WTC11 (cell line): Measurements from ENCODE around the gene SUPT3H. TPM values are rescaled to one million over a fixed set of nuclear protein-coding genes. Genes with fewer than 3 reads are reported as not detected.

Experiments
- ATAC-seq: fragments of 200-7000 bp; cut with Tn5 transposase; 2 replicates; pipeline ENCODE4 v1.10.0; 2021; ENCODE audit warnings: mild to moderate bottlenecking, moderate library complexity
- CTCF ChIA-PET: fragments of 300-600 bp; sonication (Branson Sonifier 250); formaldehyde crosslinking; loops from one replicate; lab custom pipeline; 2021; ENCODE audit warnings: antibody characterized with exemption; lab: Charles Lee
- POLR2A ChIA-PET: fragments of 350-600 bp; sonication (Branson Sonifier 250); formaldehyde crosslinking; loops from one replicate; lab custom pipeline; 2021; ENCODE audit warnings: antibody characterized with exemption; lab: Charles Lee
- DNase-seq: peaks from one replicate; pipeline ENCODE4 v3.0.0; 2021; ENCODE audit warnings: low spot score
- H3K27ac Mint-ChIP-seq: 2 replicates; pipeline ENCODE4 v1.8.0; 2021; ENCODE audit warnings: mixed read lengths
- H3K27me3 Mint-ChIP-seq: 2 replicates; pipeline ENCODE4 v1.8.0; 2021; ENCODE audit warnings: low read depth, mild to moderate bottlenecking, moderate library complexity, mixed read lengths
- H3K36me3 Mint-ChIP-seq: 2 replicates; pipeline ENCODE4 v1.8.0; 2021; ENCODE audit warnings: mixed read lengths
- H3K4me1 Mint-ChIP-seq: 2 replicates; pipeline ENCODE4 v1.8.0; 2022; ENCODE audit warnings: mixed read lengths
- H3K4me3 Mint-ChIP-seq: 2 replicates; pipeline ENCODE4 v1.8.0; 2021; ENCODE audit warnings: mild to moderate bottlenecking, moderate library complexity, mixed read lengths
- H3K9me3 Mint-ChIP-seq: 2 replicates; pipeline ENCODE4 v1.8.0; 2021; ENCODE audit warnings: mixed read lengths
- CREM ChIP-seq: sonication (generic); formaldehyde crosslinking; IDR thresholded peaks from 2 replicates; pipeline ENCODE4 v1.8.1; 2022; ENCODE audit warnings: mild to moderate bottlenecking, missing genetic modification reagents, moderate library complexity
- FOXK1 ChIP-seq: sonication (generic); formaldehyde crosslinking; IDR thresholded peaks from 2 replicates; pipeline ENCODE4 v1.8.0; 2022; ENCODE audit warnings: mild to moderate bottlenecking, moderate library complexity, missing genetic modification reagents
- NR2C2 ChIP-seq: sonication (generic); formaldehyde crosslinking; IDR thresholded peaks from 2 replicates; pipeline ENCODE4 v1.8.0; 2022; ENCODE audit warnings: mild to moderate bottlenecking, missing genetic modification reagents
- NR3C1 ChIP-seq: sonication (generic); formaldehyde crosslinking; conservative IDR thresholded peaks from 2 replicates; pipeline ENCODE4 v1.8.1; 2023; ENCODE audit warnings: low read depth, mild to moderate bottlenecking, missing genetic modification reagents
- RELA ChIP-seq: sonication (generic); formaldehyde crosslinking; IDR thresholded peaks from 2 replicates; pipeline ENCODE4 v1.8.1; 2022; ENCODE audit warnings: missing genetic modification reagents, mild to moderate bottlenecking, borderline replicate concordance
- ZBTB21 ChIP-seq: sonication (generic); formaldehyde crosslinking; IDR thresholded peaks from 2 replicates; pipeline ENCODE4 v1.8.1; 2023; ENCODE audit warnings: mild to moderate bottlenecking, missing genetic modification reagents, borderline replicate concordance
- ZNF121 ChIP-seq: sonication (generic); formaldehyde crosslinking; IDR thresholded peaks from 2 replicates; pipeline ENCODE4 v1.8.0; 2023; ENCODE audit warnings: missing genetic modification reagents
- ZNF396 ChIP-seq: fragments of 250-450 bp; sonication (Bioruptor Pico); IDR thresholded peaks from 2 replicates; pipeline ENCODE4 v1.8.0; 2021; ENCODE audit warnings: mild to moderate bottlenecking, moderate library complexity, borderline replicate concordance
- total RNA-seq: library from RNA; stranded (reverse); gene quantifications from 3 replicates; pipeline ENCODE4 v1.2.3, GENCODE V29; 2021
- TF ChIP-seq, protein P1 (sequence below): fragments of 250-450 bp; sonication (Bioruptor Pico); IDR thresholded peaks from 2 replicates; pipeline ENCODE4 v1.9.0; 2021; ENCODE audit warnings: mild to moderate bottlenecking
- TF ChIP-seq, protein P2 (sequence below): sonication (generic); formaldehyde crosslinking; IDR thresholded peaks from 2 replicates; pipeline ENCODE4 v1.8.1; 2022; ENCODE audit warnings: missing genetic modification reagents, borderline replicate concordance
- TF ChIP-seq, protein P3 (sequence below): sonication (generic); formaldehyde crosslinking; IDR thresholded peaks from 2 replicates; pipeline ENCODE4 v1.8.1; 2022; ENCODE audit warnings: low read depth, missing genetic modification reagents, borderline replicate concordance
- TF ChIP-seq, protein P4 (sequence below): fragments of 200-600 bp; IDR thresholded peaks from 2 replicates; pipeline ENCODE4 v1.8.0; 2022; ENCODE audit warnings: antibody characterized with exemption
- TF ChIP-seq, protein P5 (sequence below): sonication (generic); formaldehyde crosslinking; IDR thresholded peaks from 2 replicates; pipeline ENCODE4 v1.8.0; 2022; ENCODE audit warnings: mild to moderate bottlenecking, missing genetic modification reagents
- TF ChIP-seq, protein P6 (sequence below): sonication (generic); formaldehyde crosslinking; IDR thresholded peaks from 2 replicates; pipeline ENCODE4 v1.8.0; 2022; ENCODE audit warnings: missing genetic modification reagents
- TF ChIP-seq, protein P7 (sequence below): fragments of 250-450 bp; sonication (Bioruptor Pico); IDR thresholded peaks from 2 replicates; pipeline ENCODE4 v1.9.0; 2021; ENCODE audit warnings: mild to moderate bottlenecking, borderline replicate concordance

Gene SUPT3H
- total RNA-seq, 1 experiment from 2014 or later = 15.3 TPM

DNA sequence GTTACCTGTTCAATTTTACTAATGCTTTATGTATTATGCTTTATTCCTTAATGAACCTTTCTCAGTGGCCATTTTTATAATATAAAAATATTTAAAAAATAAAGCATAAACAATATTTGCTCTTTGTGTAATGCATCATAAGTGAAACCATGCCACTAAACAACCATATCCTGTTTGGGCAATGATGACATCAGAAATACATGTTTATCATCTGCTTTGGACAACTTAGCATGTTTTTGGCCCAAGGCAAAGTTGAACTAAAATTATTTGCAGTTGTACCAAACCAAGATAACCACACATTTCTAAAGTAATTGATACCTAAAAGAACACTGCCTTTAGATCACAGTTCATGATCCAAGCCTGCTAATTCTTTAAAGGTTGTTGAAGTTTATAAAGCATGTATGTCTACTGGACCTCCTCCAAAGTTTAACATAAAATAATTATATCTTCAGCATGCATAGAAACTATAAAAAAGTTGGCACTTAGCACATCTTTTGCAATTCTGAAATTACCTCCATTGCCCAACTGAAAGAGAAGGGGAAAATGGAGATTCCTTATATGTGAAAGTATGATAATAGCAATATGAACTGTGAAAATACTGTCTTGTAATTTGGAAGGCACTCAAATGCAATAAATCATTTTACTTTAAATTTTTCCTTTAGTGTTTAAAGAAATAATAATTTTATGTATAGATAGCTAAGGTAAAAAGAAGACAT lies 375.2 kb downstream of the SUPT3H start (continued):
- TF ChIP-seq, protein P1, sequence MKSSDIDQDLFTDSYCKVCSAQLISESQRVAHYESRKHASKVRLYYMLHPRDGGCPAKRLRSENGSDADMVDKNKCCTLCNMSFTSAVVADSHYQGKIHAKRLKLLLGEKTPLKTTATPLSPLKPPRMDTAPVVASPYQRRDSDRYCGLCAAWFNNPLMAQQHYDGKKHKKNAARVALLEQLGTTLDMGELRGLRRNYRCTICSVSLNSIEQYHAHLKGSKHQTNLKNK (CRISPR knock-in tag) = no peak
- TF ChIP-seq FOXK1 (CRISPR knock-in tag) = no peak

DNA sequence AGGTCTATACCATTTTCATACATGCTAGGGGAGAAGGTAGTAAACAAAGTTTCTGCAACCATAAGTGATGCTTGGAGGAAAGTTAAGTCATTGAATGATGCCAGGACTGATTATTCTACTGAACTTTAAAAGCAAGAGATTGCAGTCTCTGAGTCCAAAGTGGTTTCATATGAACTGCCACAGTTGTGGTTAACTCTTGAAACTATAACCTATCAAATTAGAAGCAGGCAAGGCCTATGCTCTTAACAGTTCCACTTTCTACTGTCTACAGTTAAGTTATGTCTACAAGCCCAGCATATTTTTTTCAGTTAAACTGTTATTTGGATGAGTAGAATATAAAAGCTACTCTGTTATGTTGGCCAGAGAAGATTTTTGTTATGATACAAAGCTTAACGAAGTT lies 376.1 kb downstream of the SUPT3H start:
- Mint-ChIP-seq H3K27me3 (no peaks in the 10 kb centered on the region), H3K36me3 (no peaks in the 10 kb centered on the region), H3K4me1 (no peaks in the 10 kb centered on the region), H3K27ac (no peak overlapping the region), H3K9me3 (no peaks in the 10 kb centered on the region), H3K4me3 (no peak overlapping the region)
- POLR2A ChIA-PET = interaction anchor here (0.5 kb wide), 1 partner anchor 579 kb away, joined by 3 read pairs; no protein-coding TSS in a partner anchor
- TF ChIP-seq ZNF121 (CRISPR knock-in tag) = no peak
- TF ChIP-seq NR3C1 (CRISPR knock-in tag) = no peak
- TF ChIP-seq, protein P2, sequence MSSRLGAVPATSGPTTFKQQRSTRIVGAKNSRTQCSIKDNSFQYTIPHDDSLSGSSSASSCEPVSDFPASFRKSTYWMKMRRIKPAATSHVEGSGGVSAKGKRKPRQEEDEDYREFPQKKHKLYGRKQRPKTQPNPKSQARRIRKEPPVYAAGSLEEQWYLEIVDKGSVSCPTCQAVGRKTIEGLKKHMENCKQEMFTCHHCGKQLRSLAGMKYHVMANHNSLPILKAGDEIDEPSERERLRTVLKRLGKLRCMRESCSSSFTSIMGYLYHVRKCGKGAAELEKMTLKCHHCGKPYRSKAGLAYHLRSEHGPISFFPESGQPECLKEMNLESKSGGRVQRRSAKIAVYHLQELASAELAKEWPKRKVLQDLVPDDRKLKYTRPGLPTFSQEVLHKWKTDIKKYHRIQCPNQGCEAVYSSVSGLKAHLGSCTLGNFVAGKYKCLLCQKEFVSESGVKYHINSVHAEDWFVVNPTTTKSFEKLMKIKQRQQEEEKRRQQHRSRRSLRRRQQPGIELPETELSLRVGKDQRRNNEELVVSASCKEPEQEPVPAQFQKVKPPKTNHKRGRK (CRISPR knock-in tag) = no peak
- no peak for TF ChIP-seq RELA
- no peak for TF ChIP-seq ZBTB21
- TF ChIP-seq, protein P3, sequence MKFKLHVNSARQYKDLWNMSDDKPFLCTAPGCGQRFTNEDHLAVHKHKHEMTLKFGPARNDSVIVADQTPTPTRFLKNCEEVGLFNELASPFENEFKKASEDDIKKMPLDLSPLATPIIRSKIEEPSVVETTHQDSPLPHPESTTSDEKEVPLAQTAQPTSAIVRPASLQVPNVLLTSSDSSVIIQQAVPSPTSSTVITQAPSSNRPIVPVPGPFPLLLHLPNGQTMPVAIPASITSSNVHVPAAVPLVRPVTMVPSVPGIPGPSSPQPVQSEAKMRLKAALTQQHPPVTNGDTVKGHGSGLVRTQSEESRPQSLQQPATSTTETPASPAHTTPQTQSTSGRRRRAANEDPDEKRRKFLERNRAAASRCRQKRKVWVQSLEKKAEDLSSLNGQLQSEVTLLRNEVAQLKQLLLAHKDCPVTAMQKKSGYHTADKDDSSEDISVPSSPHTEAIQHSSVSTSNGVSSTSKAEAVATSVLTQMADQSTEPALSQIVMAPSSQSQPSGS (CRISPR knock-in tag) = no peak
- no peak for TF ChIP-seq ZNF396
- TF ChIP-seq, protein P4, sequence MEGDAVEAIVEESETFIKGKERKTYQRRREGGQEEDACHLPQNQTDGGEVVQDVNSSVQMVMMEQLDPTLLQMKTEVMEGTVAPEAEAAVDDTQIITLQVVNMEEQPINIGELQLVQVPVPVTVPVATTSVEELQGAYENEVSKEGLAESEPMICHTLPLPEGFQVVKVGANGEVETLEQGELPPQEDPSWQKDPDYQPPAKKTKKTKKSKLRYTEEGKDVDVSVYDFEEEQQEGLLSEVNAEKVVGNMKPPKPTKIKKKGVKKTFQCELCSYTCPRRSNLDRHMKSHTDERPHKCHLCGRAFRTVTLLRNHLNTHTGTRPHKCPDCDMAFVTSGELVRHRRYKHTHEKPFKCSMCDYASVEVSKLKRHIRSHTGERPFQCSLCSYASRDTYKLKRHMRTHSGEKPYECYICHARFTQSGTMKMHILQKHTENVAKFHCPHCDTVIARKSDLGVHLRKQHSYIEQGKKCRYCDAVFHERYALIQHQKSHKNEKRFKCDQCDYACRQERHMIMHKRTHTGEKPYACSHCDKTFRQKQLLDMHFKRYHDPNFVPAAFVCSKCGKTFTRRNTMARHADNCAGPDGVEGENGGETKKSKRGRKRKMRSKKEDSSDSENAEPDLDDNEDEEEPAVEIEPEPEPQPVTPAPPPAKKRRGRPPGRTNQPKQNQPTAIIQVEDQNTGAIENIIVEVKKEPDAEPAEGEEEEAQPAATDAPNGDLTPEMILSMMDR = no peak
- no peak for TF ChIP-seq NR2C2 (CRISPR knock-in tag)
- TF ChIP-seq, protein P5, sequence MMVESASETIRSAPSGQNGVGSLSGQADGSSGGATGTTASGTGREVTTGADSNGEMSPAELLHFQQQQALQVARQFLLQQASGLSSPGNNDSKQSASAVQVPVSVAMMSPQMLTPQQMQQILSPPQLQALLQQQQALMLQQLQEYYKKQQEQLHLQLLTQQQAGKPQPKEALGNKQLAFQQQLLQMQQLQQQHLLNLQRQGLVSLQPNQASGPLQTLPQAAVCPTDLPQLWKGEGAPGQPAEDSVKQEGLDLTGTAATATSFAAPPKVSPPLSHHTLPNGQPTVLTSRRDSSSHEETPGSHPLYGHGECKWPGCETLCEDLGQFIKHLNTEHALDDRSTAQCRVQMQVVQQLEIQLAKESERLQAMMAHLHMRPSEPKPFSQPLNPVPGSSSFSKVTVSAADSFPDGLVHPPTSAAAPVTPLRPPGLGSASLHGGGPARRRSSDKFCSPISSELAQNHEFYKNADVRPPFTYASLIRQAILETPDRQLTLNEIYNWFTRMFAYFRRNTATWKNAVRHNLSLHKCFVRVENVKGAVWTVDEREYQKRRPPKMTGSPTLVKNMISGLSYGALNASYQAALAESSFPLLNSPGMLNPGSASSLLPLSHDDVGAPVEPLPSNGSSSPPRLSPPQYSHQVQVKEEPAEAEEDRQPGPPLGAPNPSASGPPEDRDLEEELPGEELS (CRISPR knock-in tag) = no peak
- TF ChIP-seq, protein P1 (CRISPR knock-in tag) = no peak
- no peak for DNase-seq
- CTCF ChIA-PET = no interaction called here
- no peak for ATAC-seq

DNA sequence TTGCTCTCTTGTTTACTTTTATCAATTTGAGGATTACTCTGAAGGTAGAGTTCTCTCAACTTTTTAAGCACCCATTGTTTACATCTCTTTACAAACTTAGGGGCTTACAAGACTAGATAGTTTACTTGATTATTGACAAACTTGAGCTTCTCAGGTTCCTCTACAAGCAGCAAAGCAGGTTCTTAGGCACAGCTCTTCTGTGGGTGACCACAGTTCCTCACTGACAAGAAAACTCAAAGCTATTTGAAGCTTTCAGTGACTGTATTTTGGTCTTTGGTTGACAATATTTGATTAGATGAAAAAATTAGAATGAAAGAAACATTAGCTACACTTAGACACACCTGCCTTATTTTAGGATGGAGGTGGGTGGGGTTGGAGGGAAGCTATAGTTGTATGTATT lies 376.9 kb downstream of the SUPT3H start:
- no peak overlapping the region for H3K27ac Mint-ChIP-seq
- H3K36me3 Mint-ChIP-seq = no peaks in the 10 kb centered on the region
- no peaks in the 10 kb centered on the region for H3K9me3 Mint-ChIP-seq
- no peak overlapping the region for H3K4me3 Mint-ChIP-seq
- ChIA-PET POLR2A (no interaction called here), CTCF (interaction anchor here (0.9 to 1.1 kb wide), 2 partner anchors 370 to 525 kb away, joined by 4 read pairs; no protein-coding TSS in a partner anchor)
- H3K27me3 Mint-ChIP-seq = no peaks in the 10 kb centered on the region
- ATAC-seq = no peak
- no peak for DNase-seq
- peaks cover 2% of the 10 kb centered on the region for H3K4me1 Mint-ChIP-seq
- TF ChIP-seq, protein P6, sequence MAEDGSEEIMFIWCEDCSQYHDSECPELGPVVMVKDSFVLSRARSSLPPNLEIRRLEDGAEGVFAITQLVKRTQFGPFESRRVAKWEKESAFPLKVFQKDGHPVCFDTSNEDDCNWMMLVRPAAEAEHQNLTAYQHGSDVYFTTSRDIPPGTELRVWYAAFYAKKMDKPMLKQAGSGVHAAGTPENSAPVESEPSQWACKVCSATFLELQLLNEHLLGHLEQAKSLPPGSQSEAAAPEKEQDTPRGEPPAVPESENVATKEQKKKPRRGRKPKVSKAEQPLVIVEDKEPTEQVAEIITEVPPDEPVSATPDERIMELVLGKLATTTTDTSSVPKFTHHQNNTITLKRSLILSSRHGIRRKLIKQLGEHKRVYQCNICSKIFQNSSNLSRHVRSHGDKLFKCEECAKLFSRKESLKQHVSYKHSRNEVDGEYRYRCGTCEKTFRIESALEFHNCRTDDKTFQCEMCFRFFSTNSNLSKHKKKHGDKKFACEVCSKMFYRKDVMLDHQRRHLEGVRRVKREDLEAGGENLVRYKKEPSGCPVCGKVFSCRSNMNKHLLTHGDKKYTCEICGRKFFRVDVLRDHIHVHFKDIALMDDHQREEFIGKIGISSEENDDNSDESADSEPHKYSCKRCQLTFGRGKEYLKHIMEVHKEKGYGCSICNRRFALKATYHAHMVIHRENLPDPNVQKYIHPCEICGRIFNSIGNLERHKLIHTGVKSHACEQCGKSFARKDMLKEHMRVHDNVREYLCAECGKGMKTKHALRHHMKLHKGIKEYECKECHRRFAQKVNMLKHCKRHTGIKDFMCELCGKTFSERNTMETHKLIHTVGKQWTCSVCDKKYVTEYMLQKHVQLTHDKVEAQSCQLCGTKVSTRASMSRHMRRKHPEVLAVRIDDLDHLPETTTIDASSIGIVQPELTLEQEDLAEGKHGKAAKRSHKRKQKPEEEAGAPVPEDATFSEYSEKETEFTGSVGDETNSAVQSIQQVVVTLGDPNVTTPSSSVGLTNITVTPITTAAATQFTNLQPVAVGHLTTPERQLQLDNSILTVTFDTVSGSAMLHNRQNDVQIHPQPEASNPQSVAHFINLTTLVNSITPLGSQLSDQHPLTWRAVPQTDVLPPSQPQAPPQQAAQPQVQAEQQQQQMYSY (CRISPR knock-in tag) = no peak
- no peak for TF ChIP-seq CREM
- TF ChIP-seq, protein P1 (CRISPR knock-in tag) = no peak
- TF ChIP-seq, protein P7, sequence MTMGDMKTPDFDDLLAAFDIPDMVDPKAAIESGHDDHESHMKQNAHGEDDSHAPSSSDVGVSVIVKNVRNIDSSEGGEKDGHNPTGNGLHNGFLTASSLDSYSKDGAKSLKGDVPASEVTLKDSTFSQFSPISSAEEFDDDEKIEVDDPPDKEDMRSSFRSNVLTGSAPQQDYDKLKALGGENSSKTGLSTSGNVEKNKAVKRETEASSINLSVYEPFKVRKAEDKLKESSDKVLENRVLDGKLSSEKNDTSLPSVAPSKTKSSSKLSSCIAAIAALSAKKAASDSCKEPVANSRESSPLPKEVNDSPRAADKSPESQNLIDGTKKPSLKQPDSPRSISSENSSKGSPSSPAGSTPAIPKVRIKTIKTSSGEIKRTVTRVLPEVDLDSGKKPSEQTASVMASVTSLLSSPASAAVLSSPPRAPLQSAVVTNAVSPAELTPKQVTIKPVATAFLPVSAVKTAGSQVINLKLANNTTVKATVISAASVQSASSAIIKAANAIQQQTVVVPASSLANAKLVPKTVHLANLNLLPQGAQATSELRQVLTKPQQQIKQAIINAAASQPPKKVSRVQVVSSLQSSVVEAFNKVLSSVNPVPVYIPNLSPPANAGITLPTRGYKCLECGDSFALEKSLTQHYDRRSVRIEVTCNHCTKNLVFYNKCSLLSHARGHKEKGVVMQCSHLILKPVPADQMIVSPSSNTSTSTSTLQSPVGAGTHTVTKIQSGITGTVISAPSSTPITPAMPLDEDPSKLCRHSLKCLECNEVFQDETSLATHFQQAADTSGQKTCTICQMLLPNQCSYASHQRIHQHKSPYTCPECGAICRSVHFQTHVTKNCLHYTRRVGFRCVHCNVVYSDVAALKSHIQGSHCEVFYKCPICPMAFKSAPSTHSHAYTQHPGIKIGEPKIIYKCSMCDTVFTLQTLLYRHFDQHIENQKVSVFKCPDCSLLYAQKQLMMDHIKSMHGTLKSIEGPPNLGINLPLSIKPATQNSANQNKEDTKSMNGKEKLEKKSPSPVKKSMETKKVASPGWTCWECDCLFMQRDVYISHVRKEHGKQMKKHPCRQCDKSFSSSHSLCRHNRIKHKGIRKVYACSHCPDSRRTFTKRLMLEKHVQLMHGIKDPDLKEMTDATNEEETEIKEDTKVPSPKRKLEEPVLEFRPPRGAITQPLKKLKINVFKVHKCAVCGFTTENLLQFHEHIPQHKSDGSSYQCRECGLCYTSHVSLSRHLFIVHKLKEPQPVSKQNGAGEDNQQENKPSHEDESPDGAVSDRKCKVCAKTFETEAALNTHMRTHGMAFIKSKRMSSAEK = no peak
